Suprapubic skin (tissue), 4 donors: ENCODE data around the gene MAP6.

Experiments
- CTCF ChIP-seq, 2 donors: fragments of 200-600 bp in 1 of 2; fragments of 450-650 bp in 1 of 2; sonication (generic) in 1 of 2; IDR thresholded peaks; one replicate each; pipeline ENCODE4 v1.5.1; 2016 to 2019; ENCODE audit warnings: antibody characterized with exemption in 2 of 2, mild to moderate bottlenecking in 1 of 2, moderate library complexity in 1 of 2
- EP300 ChIP-seq: sonication (generic); formaldehyde crosslinking; IDR thresholded peaks from one replicate; pipeline ENCODE4 v1.6.1; 2017; ENCODE audit warnings: antibody characterized with exemption
- POLR2A ChIP-seq, 2 donors: fragments of 450-650 bp; IDR thresholded peaks; one replicate each; pipeline ENCODE4 v1.6.1; 2017; ENCODE audit warnings: antibody characterized with exemption in 2 of 2, mild to moderate bottlenecking in 2 of 2, moderate library complexity in 2 of 2
- POLR2AphosphoS5 ChIP-seq, 3 donors: sonication (generic); formaldehyde crosslinking; IDR thresholded peaks; one replicate each; pipeline ENCODE4 v1.6.1; 2017; ENCODE audit warnings: antibody characterized with exemption in 3 of 3

- TF ChIP-seq POLR2AphosphoS5 (IDR thresholded peaks at IDR 0.05) (no peak), POLR2A (IDR thresholded peaks at IDR 0.05) (no peak), CTCF (IDR thresholded peaks at IDR 0.05) (peak; percentile 28 to 52), EP300 (no peak)
Measured at GRCh38 chr11:75563978-75564552, 104.8 kb downstream of the MAP6 start.
